Muscle layer of duodenum (tissue), 2 donors: ENCODE measurements around the gene RFK.

Experiments used
- H3K27ac ChIP-seq: one replicate; pipeline ENCODE4 v1.7.0; 2013; ENCODE audit warnings: mild to moderate bottlenecking, low read length
- H3K27me3 ChIP-seq: one replicate; pipeline ENCODE4 v1.7.0; 2013; ENCODE audit warnings: low read depth, mild to moderate bottlenecking, control low read depth, low read length
- H3K36me3 ChIP-seq, 2 donors: one replicate each; pipeline ENCODE4 v1.7.0; 2013; ENCODE audit warnings: low read length in 2 of 2, control low read depth in 1 of 2, mild to moderate bottlenecking in 1 of 2; ENCODE audit not compliant: insufficient read depth in 2 of 2, control insufficient read depth in 1 of 2
- H3K4me1 ChIP-seq, 2 donors: one replicate each; pipeline ENCODE4 v1.7.0; 2013; ENCODE audit warnings: low read length in 2 of 2, mild to moderate bottlenecking in 2 of 2, control low read depth in 1 of 2, moderate library complexity in 1 of 2; ENCODE audit not compliant: insufficient read depth in 2 of 2, control insufficient read depth in 1 of 2
- H3K4me3 ChIP-seq, 2 donors: one replicate each; pipeline ENCODE4 v1.7.0; 2013; ENCODE audit warnings: low read length in 2 of 2, low read depth in 1 of 2, mild to moderate bottlenecking in 1 of 2
- H3K9me3 ChIP-seq, 2 donors: one replicate each; pipeline ENCODE4 v1.7.0; 2013; ENCODE audit warnings: low read length in 2 of 2, control low read depth in 1 of 2, mild to moderate bottlenecking in 1 of 2; ENCODE audit not compliant: control insufficient read depth in 1 of 2
- donor health status: healthy.

The RFK gene

GRCh38 chr9:76405340-76405739 lies 11.1 kb upstream of the RFK start:
- Histone ChIP-seq H3K4me3 (no peak overlapping the region), H3K4me1 (peaks cover 0 to 8% of the 10 kb centered on the region in 2 donors), H3K27ac (no peak overlapping the region), H3K9me3 (no peaks in the 10 kb centered on the region), H3K36me3 (no peaks in the 10 kb centered on the region), H3K27me3 (no peaks in the 10 kb centered on the region)

DNA sequence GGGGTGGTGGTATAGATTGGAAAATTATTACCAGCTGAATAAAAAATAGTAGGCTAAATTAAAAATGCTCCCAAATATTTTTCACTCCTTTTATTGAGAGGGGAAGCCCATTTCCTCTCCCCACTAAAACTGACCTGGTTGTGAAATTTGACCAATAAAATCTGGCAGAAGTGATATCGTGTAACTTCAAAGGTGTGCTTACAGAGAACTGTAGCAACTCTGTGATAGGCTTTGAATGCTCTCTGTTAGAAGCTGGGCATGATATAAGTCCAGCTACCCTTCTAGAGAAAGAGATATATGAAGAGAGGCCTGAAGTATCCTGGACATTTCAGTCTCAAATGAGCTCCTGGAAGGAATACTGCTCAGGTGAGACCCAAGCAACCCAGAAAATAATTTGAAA lies 10.2 kb upstream of the RFK start:
- Histone ChIP-seq H3K36me3 (no peaks in the 10 kb centered on the region), H3K9me3 (no peaks in the 10 kb centered on the region), H3K27me3 (no peaks in the 10 kb centered on the region), H3K4me1 (peaks cover 0 to 8% of the 10 kb centered on the region in 2 donors), H3K4me3 (no peak overlapping the region), H3K27ac (no peak overlapping the region)

- Histone ChIP-seq H3K27me3 (no peaks in the 10 kb centered on the region), H3K36me3 (no peaks in the 10 kb centered on the region), H3K4me3 (peak overlapping the region in 1 of 2 donors; percentile 56), H3K27ac (peak overlapping the region; percentile 83), H3K9me3 (no peaks in the 10 kb centered on the region), H3K4me1 (peaks cover 0 to 8% of the 10 kb centered on the region in 2 donors)
Measured at GRCh38 chr9:76403352-76403751, 9.1 kb upstream of the RFK start.

DNA sequence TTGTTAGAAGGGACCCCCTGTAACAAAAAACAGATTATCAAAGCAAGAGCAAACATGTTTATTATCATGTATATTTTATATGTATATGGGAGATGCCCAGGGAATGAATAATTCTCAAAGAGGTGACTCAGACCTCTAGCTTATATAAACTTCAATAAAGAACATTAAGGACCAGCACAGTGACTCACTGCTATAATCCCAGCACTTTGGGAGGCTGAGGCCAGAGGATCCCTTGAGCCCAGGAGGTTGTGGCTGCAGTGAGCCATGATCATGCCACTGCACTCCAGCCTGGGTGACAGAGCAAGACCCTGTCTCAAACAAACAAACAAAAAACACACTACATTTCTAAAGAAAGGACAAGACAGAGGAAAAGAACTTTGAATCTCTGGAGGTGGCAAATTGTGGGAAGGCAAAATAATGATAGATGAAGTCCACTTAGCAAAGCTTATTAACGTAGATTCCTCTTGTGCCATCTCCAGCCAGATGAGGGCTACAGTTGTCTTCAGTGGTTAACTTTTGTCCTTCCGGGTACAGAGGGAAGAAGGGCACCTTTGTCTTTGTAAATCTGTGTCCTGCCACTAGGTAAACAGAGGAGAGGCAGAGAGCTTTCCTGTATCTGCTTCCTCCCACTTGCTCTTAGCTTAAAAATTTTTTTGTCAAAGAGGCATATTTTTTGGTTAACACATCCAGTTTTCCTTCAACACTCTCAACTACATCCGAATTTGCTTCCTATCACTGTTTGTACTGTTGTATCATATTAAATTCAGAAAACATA lies 7.5 kb upstream of the RFK start:
- Histone ChIP-seq H3K27ac (no peak overlapping the region), H3K9me3 (no peaks in the 10 kb centered on the region)

GRCh38 chr9:76401176-76401575 lies 7.0 kb upstream of the RFK start:
- peaks cover 0 to 8% of the 10 kb centered on the region in 2 donors for H3K4me1 ChIP-seq
- H3K27me3 ChIP-seq = no peaks in the 10 kb centered on the region
- H3K4me3 ChIP-seq = no peak overlapping the region
- no peak overlapping the region for H3K27ac ChIP-seq
- no peaks in the 10 kb centered on the region for H3K36me3 ChIP-seq
- H3K9me3 ChIP-seq = no peaks in the 10 kb centered on the region

More for the DNA sequence above, 7.5 kb upstream of the RFK start:
- H3K4me1 ChIP-seq = peaks cover 0 to 8% of the 10 kb centered on the region in 2 donors
- no peaks in the 10 kb centered on the region for H3K36me3 ChIP-seq
- no peak overlapping the region for H3K4me3 ChIP-seq
- no peaks in the 10 kb centered on the region for H3K27me3 ChIP-seq

DNA sequence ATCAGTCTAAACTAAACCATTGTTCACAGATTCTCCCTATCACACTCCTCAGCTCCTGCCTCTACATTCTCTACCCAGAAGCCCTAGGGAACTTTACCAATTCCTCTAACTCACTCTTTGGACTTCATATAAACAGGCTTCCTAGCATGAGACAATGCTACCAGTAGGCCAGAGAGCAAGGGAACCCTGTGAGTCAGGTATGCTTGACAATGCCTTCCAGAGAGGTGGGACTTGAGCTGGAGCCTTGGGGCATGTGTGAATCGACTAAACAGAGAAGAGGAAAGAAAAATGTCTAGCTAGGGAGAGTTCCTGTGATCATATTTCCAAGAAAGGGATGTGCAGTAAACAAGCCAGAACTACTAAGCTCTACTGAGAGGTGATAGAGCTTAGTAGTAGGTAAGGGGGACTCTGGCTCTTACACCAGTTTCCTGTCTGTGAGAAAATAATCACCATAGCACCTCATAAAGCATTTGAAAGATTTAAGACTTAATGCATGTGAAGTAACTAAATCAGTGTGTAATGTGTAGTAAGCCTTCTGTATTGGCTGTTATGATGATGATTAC lies 6.4 kb upstream of the RFK start:
- Histone ChIP-seq H3K4me3 (no peak overlapping the region), H3K27ac (no peak overlapping the region), H3K9me3 (no peaks in the 10 kb centered on the region), H3K27me3 (no peaks in the 10 kb centered on the region), H3K4me1 (peaks cover 0 to 8% of the 10 kb centered on the region in 2 donors), H3K36me3 (no peaks in the 10 kb centered on the region)

DNA sequence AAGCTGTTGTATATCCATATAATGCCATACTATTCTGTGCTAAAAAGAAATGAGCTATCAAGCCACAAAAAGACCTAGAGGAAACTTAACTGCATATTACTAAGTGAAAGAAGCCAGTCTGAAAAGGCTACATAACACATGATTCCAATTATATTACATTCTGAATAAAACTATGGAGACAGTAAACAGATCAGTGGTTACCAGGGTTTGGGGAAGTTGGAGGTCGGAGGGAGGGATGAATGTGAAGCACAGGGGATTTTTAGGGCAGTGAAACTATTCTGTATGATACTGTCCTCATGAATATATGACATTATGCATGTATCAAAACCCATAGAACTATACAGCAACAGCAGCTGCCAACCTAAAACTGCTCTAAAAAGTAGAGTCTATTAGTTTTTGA lies 5.6 kb upstream of the RFK start:
- Histone ChIP-seq H3K4me1 (peaks cover 5 to 8% of the 10 kb centered on the region in 2 donors), H3K36me3 (no peaks in the 10 kb centered on the region), H3K4me3 (no peak overlapping the region), H3K9me3 (no peaks in the 10 kb centered on the region), H3K27me3 (no peaks in the 10 kb centered on the region), H3K27ac (no peak overlapping the region)

GRCh38 chr9:76396597-76396996 lies 2.4 kb upstream of the RFK start:
- Histone ChIP-seq H3K27ac (no peak overlapping the region), H3K4me3 (no peak overlapping the region), H3K9me3 (no peaks in the 10 kb centered on the region), H3K36me3 (peaks cover 0 to 4% of the 10 kb centered on the region in 2 donors), H3K27me3 (no peaks in the 10 kb centered on the region), H3K4me1 (peaks cover 7 to 13% of the 10 kb centered on the region in 2 donors)

- H3K36me3 ChIP-seq = peaks cover 0 to 4% of the 10 kb centered on the region in 2 donors
- H3K4me3 ChIP-seq = no peak overlapping the region
- no peaks in the 10 kb centered on the region for H3K27me3 ChIP-seq
- peaks cover 7 to 13% of the 10 kb centered on the region in 2 donors for H3K4me1 ChIP-seq
- H3K27ac ChIP-seq = no peak overlapping the region
- no peaks in the 10 kb centered on the region for H3K9me3 ChIP-seq
Measured at GRCh38 chr9:76396144-76396543, 1.9 kb upstream of the RFK start.

DNA sequence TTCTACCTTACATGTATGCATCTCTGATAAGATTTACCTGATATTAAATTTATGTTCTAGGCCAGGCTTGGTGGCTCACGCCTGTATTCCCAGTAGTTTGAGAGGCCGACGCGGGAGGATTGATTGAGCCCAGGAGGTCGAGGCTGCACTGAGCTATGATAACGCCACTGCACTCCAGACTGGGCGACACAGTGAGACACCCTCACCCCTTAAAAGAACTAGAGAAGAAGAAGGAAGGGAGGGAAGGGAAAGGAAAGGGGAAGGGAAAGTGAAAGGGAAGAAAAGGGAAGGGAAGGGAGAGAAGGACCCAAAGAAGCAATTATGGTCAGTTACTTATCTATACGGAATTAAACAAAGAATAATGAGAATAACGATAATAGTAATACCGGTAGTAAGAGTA lies 1.2 kb upstream of the RFK start:
- Histone ChIP-seq H3K4me3 (peak overlapping the region; percentile 89 to 97), H3K27ac (peak overlapping the region; percentile 99), H3K9me3 (no peaks in the 10 kb centered on the region), H3K27me3 (no peaks in the 10 kb centered on the region), H3K4me1 (peaks cover 7 to 13% of the 10 kb centered on the region in 2 donors), H3K36me3 (peaks cover 0 to 4% of the 10 kb centered on the region in 2 donors)

DNA sequence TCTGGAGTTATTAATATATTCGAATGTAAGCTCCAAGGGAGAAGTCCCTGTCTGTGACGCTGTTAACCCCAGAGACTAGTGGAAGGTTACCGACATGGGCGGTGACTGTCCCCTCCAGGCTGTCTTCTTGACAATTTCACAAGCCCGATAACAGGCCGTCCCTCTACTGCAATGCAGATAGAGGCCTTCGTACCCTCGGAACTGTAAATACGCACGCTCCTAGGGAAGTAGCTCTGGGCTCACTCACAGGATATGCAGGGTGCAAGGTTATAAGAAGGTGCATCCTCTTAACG lies 680 bp upstream of the RFK start:
- H3K36me3 ChIP-seq = peaks cover 0 to 4% of the 10 kb centered on the region in 2 donors
- peak overlapping the region; percentile 89 to 97 for H3K4me3 ChIP-seq
- H3K4me1 ChIP-seq = peaks cover 7 to 13% of the 10 kb centered on the region in 2 donors
- H3K9me3 ChIP-seq = no peaks in the 10 kb centered on the region
- peak overlapping the region; percentile 99 for H3K27ac ChIP-seq
- H3K27me3 ChIP-seq = no peaks in the 10 kb centered on the region

GRCh38 chr9:76390656-76391055 lies 3.6 kb downstream of the RFK start:
- Histone ChIP-seq H3K4me3 (no peak overlapping the region), H3K27ac (no peak overlapping the region), H3K4me1 (peaks cover 7 to 13% of the 10 kb centered on the region in 2 donors), H3K27me3 (no peaks in the 10 kb centered on the region), H3K36me3 (peaks cover 0 to 10% of the 10 kb centered on the region in 2 donors), H3K9me3 (no peaks in the 10 kb centered on the region)
